Mesothelial cell of epicardium (in vitro differentiated cells): ENCODE data around the gene ANK3. TPM values are rescaled to one million over a fixed set of nuclear protein-coding genes. Genes with fewer than 3 reads are reported as not detected.

Experiments used
- DNase-seq, 2 experiments: peaks; one replicate each; pipeline ENCODE4 v3.0.0; 2021; ENCODE audit warnings: low spot score in 2 of 2; ENCODE audit not compliant: unreplicated experiment in 2 of 2
- H3K27ac Mint-ChIP-seq: 2 replicates; pipeline ENCODE4 v1.8.0; 2021; ENCODE audit warnings: mixed read lengths
- H3K27me3 Mint-ChIP-seq: 2 replicates; pipeline ENCODE4 v1.8.0; 2021; ENCODE audit warnings: low read depth, mixed read lengths
- H3K36me3 Mint-ChIP-seq: 2 replicates; pipeline ENCODE4 v1.8.0; 2021; ENCODE audit warnings: mixed read lengths
- H3K4me1 Mint-ChIP-seq: 2 replicates; pipeline ENCODE4 v1.8.0; 2021; ENCODE audit warnings: mixed read lengths
- H3K4me3 Mint-ChIP-seq: 2 replicates; pipeline ENCODE4 v1.8.0; 2021; ENCODE audit warnings: mild to moderate bottlenecking, moderate library complexity, mixed read lengths
- H3K9me3 Mint-ChIP-seq: 2 replicates; pipeline ENCODE4 v1.8.0; 2021; ENCODE audit warnings: mixed read lengths
- total RNA-seq: library from RNA; stranded (reverse); gene quantifications from 3 replicates; pipeline ENCODE4 v1.2.1, GENCODE V29; 2021
- TF ChIP-seq, protein P1 (sequence below): fragments of 200-600 bp; sonication (generic); IDR thresholded peaks from one replicate; pipeline ENCODE4 v1.5.0; 2021; ENCODE audit warnings: antibody characterized with exemption; ENCODE audit not compliant: unreplicated experiment

ANK3 gene
- total RNA-seq, 1 donor from 2014 or later: 242 TPM

DNA sequence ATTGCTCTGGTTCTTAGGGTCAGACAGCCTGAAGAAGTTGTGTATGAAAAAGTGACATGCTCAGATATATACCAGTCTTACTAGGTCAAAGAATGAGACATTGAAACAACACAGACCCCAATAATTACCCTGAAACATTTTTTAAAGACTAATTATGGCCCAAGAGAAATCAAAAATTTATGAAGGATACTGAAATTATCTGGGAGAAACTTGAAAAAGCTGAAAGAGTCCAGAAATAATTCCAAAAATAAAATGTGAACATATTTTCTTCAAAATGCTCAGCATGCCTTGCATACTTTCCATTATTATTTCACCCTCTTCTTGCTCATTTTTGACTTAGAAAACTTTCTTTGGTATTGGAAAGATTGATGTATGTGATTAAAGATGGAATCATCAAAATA, 284.4 kb downstream of the ANK3 start:
- peaks cover 28% of the 10 kb centered on the region for H3K36me3 Mint-ChIP-seq
- H3K9me3 Mint-ChIP-seq: peaks cover 5% of the 10 kb centered on the region
- H3K27me3 Mint-ChIP-seq: no peaks in the 10 kb centered on the region
- TF ChIP-seq, protein P1, sequence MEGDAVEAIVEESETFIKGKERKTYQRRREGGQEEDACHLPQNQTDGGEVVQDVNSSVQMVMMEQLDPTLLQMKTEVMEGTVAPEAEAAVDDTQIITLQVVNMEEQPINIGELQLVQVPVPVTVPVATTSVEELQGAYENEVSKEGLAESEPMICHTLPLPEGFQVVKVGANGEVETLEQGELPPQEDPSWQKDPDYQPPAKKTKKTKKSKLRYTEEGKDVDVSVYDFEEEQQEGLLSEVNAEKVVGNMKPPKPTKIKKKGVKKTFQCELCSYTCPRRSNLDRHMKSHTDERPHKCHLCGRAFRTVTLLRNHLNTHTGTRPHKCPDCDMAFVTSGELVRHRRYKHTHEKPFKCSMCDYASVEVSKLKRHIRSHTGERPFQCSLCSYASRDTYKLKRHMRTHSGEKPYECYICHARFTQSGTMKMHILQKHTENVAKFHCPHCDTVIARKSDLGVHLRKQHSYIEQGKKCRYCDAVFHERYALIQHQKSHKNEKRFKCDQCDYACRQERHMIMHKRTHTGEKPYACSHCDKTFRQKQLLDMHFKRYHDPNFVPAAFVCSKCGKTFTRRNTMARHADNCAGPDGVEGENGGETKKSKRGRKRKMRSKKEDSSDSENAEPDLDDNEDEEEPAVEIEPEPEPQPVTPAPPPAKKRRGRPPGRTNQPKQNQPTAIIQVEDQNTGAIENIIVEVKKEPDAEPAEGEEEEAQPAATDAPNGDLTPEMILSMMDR: no peak
- no peak for DNase-seq
- peak overlapping the region; percentile 91 for H3K27ac Mint-ChIP-seq
- H3K4me3 Mint-ChIP-seq: no peak overlapping the region
- H3K4me1 Mint-ChIP-seq: peaks cover 45% of the 10 kb centered on the region

DNA sequence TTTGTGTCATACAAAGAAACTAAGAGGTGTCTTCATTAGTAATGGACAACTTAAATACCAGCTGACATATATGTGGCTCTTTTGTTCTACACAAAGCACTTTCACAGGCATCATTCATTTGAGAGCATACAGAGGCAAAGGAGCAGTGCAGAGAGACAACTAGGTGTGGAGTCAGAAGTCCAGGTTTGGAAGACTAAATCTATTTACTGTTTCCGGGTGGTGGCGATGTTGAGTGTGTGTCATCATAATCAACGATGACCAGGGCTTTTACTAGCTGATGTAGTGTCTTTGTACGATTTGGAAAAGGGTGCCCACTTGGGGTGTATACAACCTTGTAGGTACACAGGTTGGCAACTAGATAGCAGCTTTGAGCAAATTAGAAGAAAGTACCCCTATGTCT, 287.9 kb downstream of the ANK3 start:
- Mint-ChIP-seq H3K9me3 (peaks cover 5% of the 10 kb centered on the region), H3K4me3 (no peak overlapping the region), H3K36me3 (peaks cover 27% of the 10 kb centered on the region), H3K27ac (peak overlapping the region; percentile 31), H3K27me3 (no peaks in the 10 kb centered on the region), H3K4me1 (peaks cover 33% of the 10 kb centered on the region)
- TF ChIP-seq, protein P1: no peak
- no peak for DNase-seq

DNA sequence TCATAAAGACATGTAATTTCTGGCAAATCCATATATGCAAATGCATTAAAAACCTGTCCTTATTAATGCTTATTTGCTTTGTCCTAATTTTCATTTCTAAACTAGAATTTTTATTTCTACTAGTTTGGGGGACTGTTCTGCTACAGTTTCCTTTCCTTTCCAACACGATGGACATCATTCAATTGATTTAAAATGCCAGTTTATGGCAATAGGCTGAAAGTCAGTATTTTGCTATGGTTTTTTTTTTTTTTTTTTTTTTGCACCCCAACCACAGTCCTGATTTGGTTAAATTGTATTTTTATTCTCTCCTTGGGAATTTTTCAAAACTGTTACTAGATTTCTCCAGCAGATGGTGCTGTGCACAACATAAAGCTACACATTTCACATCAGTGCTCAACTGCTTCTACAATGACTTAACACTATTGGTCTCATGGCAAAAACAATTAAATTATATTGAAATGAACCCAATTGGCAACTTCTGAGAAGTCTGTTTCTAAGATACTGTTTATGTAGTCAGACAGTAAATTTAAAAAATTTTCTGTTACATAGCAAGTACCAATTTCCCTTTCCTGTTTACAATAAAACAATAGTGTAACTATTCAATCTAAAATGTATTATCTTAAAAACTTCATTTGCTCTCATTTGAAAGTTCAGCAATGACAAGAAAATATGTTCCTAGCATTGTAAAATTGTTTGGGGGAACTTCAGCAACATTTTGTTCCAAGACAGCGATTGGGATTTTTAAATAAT, 289.5 kb downstream of the ANK3 start:
- TF ChIP-seq, protein P1: peak; percentile 76
- Mint-ChIP-seq H3K4me1 (peaks cover 21% of the 10 kb centered on the region), H3K36me3 (peaks cover 30% of the 10 kb centered on the region), H3K27me3 (no peaks in the 10 kb centered on the region), H3K4me3 (no peak overlapping the region), H3K27ac (peak overlapping the region; percentile 53), H3K9me3 (peaks cover 5% of the 10 kb centered on the region)
- no peak for DNase-seq

DNA sequence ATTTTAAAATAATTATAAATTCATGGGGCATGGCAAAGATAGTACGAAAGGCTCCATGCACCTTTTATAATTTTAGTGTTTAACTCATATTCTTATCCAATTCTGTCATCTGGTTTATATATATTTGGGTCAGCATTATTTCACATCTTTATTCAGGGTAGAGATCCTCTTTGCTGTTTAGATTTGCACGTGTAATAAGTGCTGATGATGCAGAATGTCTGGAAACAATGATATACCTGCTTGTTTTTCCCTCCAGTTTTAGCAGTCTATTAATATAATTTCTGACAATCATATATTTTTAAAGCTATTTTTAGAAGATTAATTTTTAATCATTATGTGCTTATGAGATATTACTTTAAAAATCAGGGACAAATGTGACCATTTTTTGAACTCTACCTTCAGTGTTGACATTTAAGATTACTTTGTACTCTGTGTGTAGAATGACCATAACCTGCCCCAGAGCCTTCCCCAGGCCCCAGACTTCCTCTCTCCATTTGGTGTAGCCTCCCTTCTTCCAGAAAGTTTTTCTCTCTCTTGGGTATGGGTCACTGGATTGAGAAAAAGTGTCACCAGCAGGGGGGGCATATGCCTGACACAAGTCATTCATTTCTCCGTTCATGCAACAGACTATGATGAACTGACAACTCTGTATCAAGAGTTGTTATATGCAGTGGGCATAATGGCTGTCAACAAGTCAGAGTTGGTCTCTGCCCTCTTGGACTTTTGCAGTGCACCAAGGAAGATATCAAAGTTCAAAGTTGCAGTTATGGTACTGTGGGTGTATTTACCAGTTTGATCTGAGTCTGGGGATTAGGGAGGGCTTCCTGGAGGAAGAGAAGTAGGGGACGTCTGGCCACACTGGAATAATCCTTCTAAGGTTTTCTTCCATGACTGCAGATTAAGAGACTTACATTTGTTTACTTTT, 290.7 kb downstream of the ANK3 start:
- H3K27ac Mint-ChIP-seq: no peak overlapping the region
- no peak for DNase-seq
- TF ChIP-seq, protein P1: peak; percentile 5
- H3K27me3 Mint-ChIP-seq: no peaks in the 10 kb centered on the region
- H3K9me3 Mint-ChIP-seq: peaks cover 5% of the 10 kb centered on the region
- peaks cover 25% of the 10 kb centered on the region for H3K36me3 Mint-ChIP-seq
- H3K4me3 Mint-ChIP-seq: no peak overlapping the region
- peaks cover 11% of the 10 kb centered on the region for H3K4me1 Mint-ChIP-seq

DNA sequence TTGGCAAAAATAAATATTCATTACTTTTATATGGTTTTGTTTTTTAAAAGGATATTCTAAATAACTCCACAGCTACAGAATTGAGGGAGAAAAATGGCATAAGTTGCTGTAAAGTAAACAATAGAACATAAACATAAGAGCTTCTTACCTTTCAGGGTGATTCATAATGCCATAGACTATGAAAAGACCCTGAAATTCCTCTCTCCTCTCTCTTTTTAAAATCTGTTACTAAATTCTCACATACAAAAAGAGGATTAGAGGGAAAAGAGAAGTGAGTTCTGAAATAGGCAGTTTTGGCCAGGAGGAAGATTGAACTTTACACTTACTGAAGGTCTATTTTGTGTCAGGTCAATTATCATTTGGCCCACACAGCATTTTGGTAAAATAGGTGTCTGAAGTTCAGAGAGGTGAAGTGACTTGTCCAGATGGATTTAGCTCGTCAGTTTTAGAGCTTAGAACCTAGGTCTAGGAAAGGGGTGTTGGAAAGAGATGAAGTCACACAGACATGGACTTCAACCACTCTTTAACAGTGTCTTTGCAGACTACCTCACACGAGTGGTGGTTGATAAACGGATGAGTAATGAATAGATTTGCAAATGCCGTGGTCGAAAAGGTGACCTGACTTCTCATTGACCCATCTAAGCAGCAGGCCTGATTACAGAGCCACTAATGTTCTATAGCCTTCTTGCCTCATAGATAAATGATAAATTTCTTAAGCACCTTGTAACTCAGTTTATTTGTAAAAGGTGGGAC, 292.7 kb downstream of the ANK3 start:
- DNase-seq: no peak
- H3K9me3 Mint-ChIP-seq: no peaks in the 10 kb centered on the region
- H3K4me1 Mint-ChIP-seq: peaks cover 6% of the 10 kb centered on the region
- H3K4me3 Mint-ChIP-seq: no peak overlapping the region
- no peaks in the 10 kb centered on the region for H3K27me3 Mint-ChIP-seq
- peaks cover 15% of the 10 kb centered on the region for H3K36me3 Mint-ChIP-seq
- TF ChIP-seq, protein P1: no peak
- H3K27ac Mint-ChIP-seq: peak overlapping the region; percentile 22
